Mucosa of stomach (tissue), 1 donor: ENCODE measurements around the gene LILRA2.
"Not testable (repeated sequence)": the region's sequence is repeated elsewhere in the genome, so short reads cannot be mapped to it uniquely, and the experiment has no call there.

ENCODE experiments used
- H3K27me3 ChIP-seq: one replicate; pipeline ENCODE4 v1.7.0; 2013; ENCODE audit warnings: mild to moderate bottlenecking, low read length; ENCODE audit not compliant: control insufficient read depth, insufficient read depth
- H3K36me3 ChIP-seq: one replicate; pipeline ENCODE4 v1.7.0; 2013; ENCODE audit warnings: low read length; ENCODE audit not compliant: control insufficient read depth, insufficient read depth
- H3K4me1 ChIP-seq: one replicate; pipeline ENCODE4 v1.7.0; 2013; ENCODE audit warnings: mild to moderate bottlenecking, low read length; ENCODE audit not compliant: control insufficient read depth, insufficient read depth
- H3K4me3 ChIP-seq: one replicate; pipeline ENCODE4 v1.7.0; 2013; ENCODE audit warnings: low read length
- H3K9ac ChIP-seq: one replicate; pipeline ENCODE4 v1.7.0; 2013; ENCODE audit warnings: mild to moderate bottlenecking, low read length, moderate library complexity
- H3K9me3 ChIP-seq: one replicate; pipeline ENCODE4 v1.7.0; 2013; ENCODE audit warnings: mild to moderate bottlenecking, low read length, moderate library complexity; ENCODE audit not compliant: control insufficient read depth
- donor health status: Pancreatic carcinoma.

Gene LILRA2

GRCh38 chr19:54572696-54573311 lies 786 bp upstream of the LILRA2 start:
- Histone ChIP-seq H3K4me1 (no peaks in the 10 kb centered on the region), H3K36me3 (no peaks in the 10 kb centered on the region), H3K27me3 (no peaks in the 10 kb centered on the region), H3K9ac (no peak overlapping the region), H3K9me3 (no peaks in the 10 kb centered on the region), H3K4me3 (no peak overlapping the region)

GRCh38 chr19:54574051-54574450 lies 461 bp downstream of the LILRA2 start:
- Histone ChIP-seq H3K4me1 (no peaks in the 10 kb centered on the region), H3K27me3 (no peaks in the 10 kb centered on the region), H3K9me3 (no peaks in the 10 kb centered on the region), H3K9ac (no peak overlapping the region), H3K4me3 (no peak overlapping the region), H3K36me3 (no peaks in the 10 kb centered on the region)

GRCh38 chr19:54574527-54575056 lies 1.0 kb downstream of the LILRA2 start:
- Histone ChIP-seq H3K36me3 (no peaks in the 10 kb centered on the region), H3K4me1 (no peaks in the 10 kb centered on the region), H3K9ac (no peak overlapping the region), H3K27me3 (no peaks in the 10 kb centered on the region), H3K4me3 (no peak overlapping the region), H3K9me3 (no peaks in the 10 kb centered on the region)

- H3K9me3 ChIP-seq: not testable (repeated sequence)
Observed at GRCh38 chr19:54575205-54575604, 1.6 kb downstream of the LILRA2 start.

GRCh38 chr19:54576411-54576976 lies 2.9 kb downstream of the LILRA2 start:
- no peak overlapping the region for H3K4me3 ChIP-seq
- H3K27me3 ChIP-seq: no peaks in the 10 kb centered on the region
- H3K9ac ChIP-seq: no peak overlapping the region
- no peaks in the 10 kb centered on the region for H3K4me1 ChIP-seq
- H3K9me3 ChIP-seq: no peaks in the 10 kb centered on the region
- H3K36me3 ChIP-seq: no peaks in the 10 kb centered on the region

More at GRCh38 chr19:54575205-54575604, 1.6 kb downstream of the LILRA2 start:
- not testable (repeated sequence) for H3K4me3 ChIP-seq, H3K36me3 ChIP-seq, H3K27me3 ChIP-seq, H3K4me1 ChIP-seq, H3K9ac ChIP-seq

GRCh38 chr19:54577334-54577733 lies 3.7 kb downstream of the LILRA2 start:
- Histone ChIP-seq H3K4me3 (no peak overlapping the region), H3K36me3 (no peaks in the 10 kb centered on the region), H3K9me3 (no peaks in the 10 kb centered on the region), H3K9ac (no peak overlapping the region), H3K4me1 (no peaks in the 10 kb centered on the region), H3K27me3 (no peaks in the 10 kb centered on the region)

- H3K4me1 ChIP-seq, H3K4me3 ChIP-seq: not testable (repeated sequence)
Observed at GRCh38 chr19:54578268-54578667, 4.7 kb downstream of the LILRA2 start.

GRCh38 chr19:54586397-54586796 lies 12.8 kb downstream of the LILRA2 start:
- no peak overlapping the region for H3K9ac ChIP-seq
- H3K9me3 ChIP-seq: no peaks in the 10 kb centered on the region
- no peaks in the 10 kb centered on the region for H3K4me1 ChIP-seq
- no peaks in the 10 kb centered on the region for H3K36me3 ChIP-seq
- no peak overlapping the region for H3K4me3 ChIP-seq
- H3K27me3 ChIP-seq: no peaks in the 10 kb centered on the region

More at GRCh38 chr19:54578268-54578667, 4.7 kb downstream of the LILRA2 start:
- not testable (repeated sequence) for H3K9ac ChIP-seq, H3K27me3 ChIP-seq, H3K36me3 ChIP-seq, H3K9me3 ChIP-seq

- no peak overlapping the region for H3K9ac ChIP-seq
- H3K4me1 ChIP-seq: no peaks in the 10 kb centered on the region
- H3K9me3 ChIP-seq: no peaks in the 10 kb centered on the region
- H3K27me3 ChIP-seq: no peaks in the 10 kb centered on the region
- H3K36me3 ChIP-seq: no peaks in the 10 kb centered on the region
- H3K4me3 ChIP-seq: no peak overlapping the region
Observed at GRCh38 chr19:54587026-54587425, 13.4 kb downstream of the LILRA2 start.

GRCh38 chr19:54593445-54593844 lies 19.9 kb downstream of the LILRA2 start, which contains the start of gene LILRA1:
TSS of gene LILRA1 (plus strand) at chr19:54593632. CDS start at chr19:54594245, 613 bp downstream.
- not testable (repeated sequence) for H3K4me1 ChIP-seq, H3K36me3 ChIP-seq, H3K27me3 ChIP-seq, H3K9me3 ChIP-seq, H3K9ac ChIP-seq, H3K4me3 ChIP-seq

- not testable (repeated sequence) for H3K4me3 ChIP-seq, H3K9me3 ChIP-seq
Observed at GRCh38 chr19:54593931-54594626, 20.5 kb downstream of the LILRA2 start.

GRCh38 chr19:54594737-54595136 lies 21.1 kb downstream of the LILRA2 start:
- H3K4me1 ChIP-seq: no peaks in the 10 kb centered on the region
- no peaks in the 10 kb centered on the region for H3K27me3 ChIP-seq
- H3K9me3 ChIP-seq: no peaks in the 10 kb centered on the region
- no peak overlapping the region for H3K9ac ChIP-seq
- H3K36me3 ChIP-seq: no peaks in the 10 kb centered on the region
- no peak overlapping the region for H3K4me3 ChIP-seq

More at GRCh38 chr19:54593931-54594626, 20.5 kb downstream of the LILRA2 start:
- H3K9ac ChIP-seq, H3K4me1 ChIP-seq, H3K36me3 ChIP-seq, H3K27me3 ChIP-seq: not testable (repeated sequence)
